Stimulated activated CD8-positive, alpha-beta memory T cell treated with anti-CD3 and anti-CD28 coated beads, Interleukin-12 subunit alpha, Interleukin-12 subunit beta, amount 100 ng/mL, for 24 hours (primary cell): ENCODE data around the gene STEAP3.

Experiments used
- DNase-seq: peaks from one replicate; pipeline ENCODE4 v3.0.0-alpha.2; 2020; ENCODE audit errors: extremely low read depth

STEAP3 gene

GRCh38 chr2:119292226-119292625 is 68.6 kb downstream of the STEAP3 start:
- no peak for DNase-seq

- no peak for DNase-seq
Measured at GRCh38 chr2:119293254-119293653, 69.6 kb downstream of the STEAP3 start.

GRCh38 chr2:119293900-119294299 is 70.3 kb downstream of the STEAP3 start:
- no peak for DNase-seq

DNA sequence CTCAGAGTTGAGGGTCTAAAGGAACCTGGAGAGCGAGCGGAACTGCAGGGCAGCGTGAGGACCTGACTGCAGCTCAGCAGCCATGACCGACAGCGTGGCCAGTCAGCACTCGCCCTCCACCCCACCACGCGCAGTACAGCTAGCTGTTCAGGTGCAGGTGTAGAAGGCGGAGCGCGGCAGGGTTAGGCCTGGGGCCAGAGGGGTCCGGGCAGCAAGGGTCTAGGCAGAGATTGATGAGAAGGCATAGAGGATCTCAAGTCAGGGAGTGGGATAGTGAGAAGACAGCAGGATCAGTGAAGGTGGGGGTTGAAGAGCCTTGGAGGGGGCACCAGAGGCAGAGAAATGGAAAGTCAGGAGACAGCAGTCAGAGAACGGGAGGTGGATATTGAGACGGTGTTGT is 71.0 kb downstream of the STEAP3 start:
- DNase-seq = no peak

DNA sequence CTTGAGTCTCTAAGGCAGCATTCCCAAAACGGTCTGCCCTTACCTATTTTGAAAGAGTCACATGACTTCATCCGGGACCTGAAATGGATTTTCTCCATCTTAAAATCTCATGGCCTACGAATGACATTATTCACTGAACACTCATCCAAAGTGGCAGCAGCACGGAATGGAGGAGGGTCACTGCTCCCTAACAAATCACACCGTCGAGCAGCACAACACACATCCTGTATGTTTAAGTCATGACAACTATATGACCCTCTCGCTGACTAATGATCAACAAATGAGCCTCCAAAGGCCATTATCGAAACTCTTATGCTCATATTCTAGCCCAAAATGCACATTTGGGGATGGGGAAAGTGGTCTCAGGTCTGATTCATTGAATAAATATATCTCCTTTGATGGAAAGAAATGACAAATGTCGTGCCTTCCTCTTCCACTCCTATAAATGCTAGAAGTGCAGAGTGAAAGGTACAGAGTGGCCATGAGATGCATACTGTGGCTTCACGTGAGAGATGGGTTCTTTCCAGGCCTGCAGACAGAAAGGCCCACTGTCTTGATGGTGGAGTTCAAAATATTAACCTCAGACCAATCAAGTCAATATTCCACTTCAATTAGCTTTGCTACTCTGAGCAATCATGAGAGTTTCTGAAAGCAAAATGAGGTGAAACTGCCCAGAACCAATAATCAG is 72.2 kb downstream of the STEAP3 start:
- no peak for DNase-seq

GRCh38 chr2:119301413-119301812 is 77.8 kb downstream of the STEAP3 start:
- DNase-seq = no peak

- no peak for DNase-seq
Measured at GRCh38 chr2:119304847-119305246, 81.2 kb downstream of the STEAP3 start.

GRCh38 chr2:119305497-119306195 is 82.0 kb downstream of the STEAP3 start:
- no peak for DNase-seq

DNA sequence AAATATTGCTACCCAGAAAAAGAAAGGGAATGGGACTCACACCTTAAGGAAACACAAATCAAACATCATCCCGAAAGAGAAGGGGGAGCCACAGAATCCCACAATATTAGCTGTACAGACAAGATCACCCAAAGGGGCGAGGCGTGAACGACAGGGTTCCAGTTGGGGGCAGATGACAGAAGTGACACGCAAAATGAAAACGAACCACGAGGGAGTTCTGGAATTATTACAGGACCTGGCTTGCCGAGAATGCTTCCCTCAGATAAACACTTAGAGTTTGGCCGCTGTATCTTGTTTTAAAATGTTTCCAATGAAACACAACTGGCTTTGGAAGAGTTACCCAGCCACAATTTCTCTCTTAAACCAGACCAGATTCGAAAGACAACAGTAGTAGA is 82.6 kb downstream of the STEAP3 start:
- DNase-seq = no peak

- no peak for DNase-seq
Measured at GRCh38 chr2:119307419-119308140, 83.9 kb downstream of the STEAP3 start.

DNA sequence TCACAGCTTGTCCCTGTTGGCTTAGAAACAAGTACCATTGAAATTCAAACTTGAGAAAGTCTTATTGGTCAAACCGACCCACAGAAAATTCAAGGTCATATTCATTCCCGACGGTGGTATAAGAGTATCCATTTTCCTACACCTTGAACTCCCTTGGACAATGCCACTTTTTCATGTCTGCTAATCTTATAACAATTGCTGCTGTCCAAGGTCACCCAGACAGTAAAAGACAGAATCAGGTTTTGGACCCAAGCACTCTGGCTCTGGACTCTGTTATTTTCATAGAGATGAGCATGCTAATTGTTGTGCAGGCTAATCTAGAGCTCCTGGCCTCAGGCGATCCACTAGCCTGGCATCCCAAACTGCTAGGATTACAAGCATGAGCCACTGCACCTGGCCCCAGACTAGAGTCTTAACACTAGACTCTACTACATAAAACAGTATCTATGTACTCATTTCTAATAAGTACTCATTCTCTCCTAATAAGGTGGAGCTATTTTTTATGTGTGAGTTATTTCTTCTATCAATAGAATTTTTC is 85.2 kb downstream of the STEAP3 start:
- DNase-seq = no peak

DNA sequence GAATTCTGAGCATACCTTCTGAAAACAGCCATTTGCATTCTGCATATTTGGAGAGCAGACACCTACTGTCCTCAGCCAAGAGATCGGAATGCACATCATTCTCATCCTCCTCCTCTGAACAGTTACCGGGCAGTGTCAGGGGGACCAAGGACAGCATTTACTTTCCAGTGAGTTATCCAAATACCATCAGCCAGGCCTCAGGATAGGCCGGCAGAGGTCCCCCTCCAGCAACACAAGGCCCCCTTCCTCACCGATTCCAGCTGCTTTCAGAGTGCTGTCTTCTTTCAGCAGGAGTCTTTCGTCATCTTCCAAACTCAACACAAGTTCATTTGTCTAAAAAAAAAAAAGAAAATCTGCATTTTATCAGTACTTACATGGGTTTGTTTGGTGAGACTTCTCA is 87.7 kb downstream of the STEAP3 start:
- DNase-seq = no peak

GRCh38 chr2:119311831-119312230 is 88.2 kb downstream of the STEAP3 start:
- DNase-seq = no peak
